ENCODE results near the gene SLC35F2.
"Not testable (repeated sequence)": the region's sequence is repeated elsewhere in the genome, so short reads cannot be mapped to it uniquely, and the experiment has no call there.

Gene SLC35F2

GRCh38 chr11:107840129-107840484 lies 18.5 kb downstream of the SLC35F2 start:
- no peak for DNase-seq

- DNase-seq: no peak
These were observed 21.7 kb downstream of the SLC35F2 start for GRCh38 chr11:107836851-107837250.

- DNase-seq: no peak
These were observed 23.6 kb downstream of the SLC35F2 start for GRCh38 chr11:107834995-107835394.

- DNase-seq: not testable (repeated sequence)
These were observed 24.7 kb downstream of the SLC35F2 start for GRCh38 chr11:107833926-107834325.

- DNase-seq: no peak
These were observed 27.6 kb downstream of the SLC35F2 start for GRCh38 chr11:107830915-107831540.

- DNase-seq: no peak
These were observed 31.5 kb downstream of the SLC35F2 start for GRCh38 chr11:107827041-107827440.

GRCh38 chr11:107825875-107826274 lies 32.7 kb downstream of the SLC35F2 start:
- no peak for DNase-seq

- no peak for DNase-seq
These were observed 33.8 kb downstream of the SLC35F2 start for GRCh38 chr11:107824668-107825369.

GRCh38 chr11:107821199-107821927 lies 37.2 kb downstream of the SLC35F2 start:
- no peak for DNase-seq

GRCh38 chr11:107819361-107820014 lies 39.1 kb downstream of the SLC35F2 start:
- no peak for DNase-seq

- no peak for DNase-seq
These were observed 40.1 kb downstream of the SLC35F2 start for GRCh38 chr11:107818491-107818890.

- no peak for DNase-seq
These were observed 42.6 kb downstream of the SLC35F2 start for GRCh38 chr11:107816028-107816427.

- DNase-seq: no peak
These were observed 47.7 kb downstream of the SLC35F2 start for GRCh38 chr11:107810875-107811274.

- DNase-seq: no peak
These were observed 50.1 kb downstream of the SLC35F2 start for GRCh38 chr11:107808521-107808920.

- no peak for DNase-seq
These were observed 53.6 kb downstream of the SLC35F2 start for GRCh38 chr11:107804971-107805370.

GRCh38 chr11:107804211-107804610 lies 54.4 kb downstream of the SLC35F2 start:
- DNase-seq: no peak

GRCh38 chr11:107801641-107802040 lies 56.9 kb downstream of the SLC35F2 start:
- DNase-seq: no peak

- DNase-seq: no peak
These were observed 59.2 kb downstream of the SLC35F2 start for GRCh38 chr11:107799218-107799859.

- DNase-seq: no peak
These were observed 66.5 kb downstream of the SLC35F2 start for GRCh38 chr11:107792049-107792443.

- no peak for DNase-seq
These were observed 67.1 kb downstream of the SLC35F2 start for GRCh38 chr11:107791343-107792048.

GRCh38 chr11:107789767-107790166 lies 68.8 kb downstream of the SLC35F2 start:
- DNase-seq: no peak

- no peak for DNase-seq
These were observed 70.9 kb downstream of the SLC35F2 start for GRCh38 chr11:107787733-107788132.

Measured in NCI-H1694 treated with DMSO at 0.1 percent for 48 hours (cell line).